ENCODE results near the gene PDE2A. TPM values are rescaled to one million over a fixed set of nuclear protein-coding genes. Genes with fewer than 3 reads are reported as not detected.

The PDE2A gene
- total and polyA plus RNA-seq, 11 donors: 16.8 to 53.7 (median 23.7) TPM

DNA sequence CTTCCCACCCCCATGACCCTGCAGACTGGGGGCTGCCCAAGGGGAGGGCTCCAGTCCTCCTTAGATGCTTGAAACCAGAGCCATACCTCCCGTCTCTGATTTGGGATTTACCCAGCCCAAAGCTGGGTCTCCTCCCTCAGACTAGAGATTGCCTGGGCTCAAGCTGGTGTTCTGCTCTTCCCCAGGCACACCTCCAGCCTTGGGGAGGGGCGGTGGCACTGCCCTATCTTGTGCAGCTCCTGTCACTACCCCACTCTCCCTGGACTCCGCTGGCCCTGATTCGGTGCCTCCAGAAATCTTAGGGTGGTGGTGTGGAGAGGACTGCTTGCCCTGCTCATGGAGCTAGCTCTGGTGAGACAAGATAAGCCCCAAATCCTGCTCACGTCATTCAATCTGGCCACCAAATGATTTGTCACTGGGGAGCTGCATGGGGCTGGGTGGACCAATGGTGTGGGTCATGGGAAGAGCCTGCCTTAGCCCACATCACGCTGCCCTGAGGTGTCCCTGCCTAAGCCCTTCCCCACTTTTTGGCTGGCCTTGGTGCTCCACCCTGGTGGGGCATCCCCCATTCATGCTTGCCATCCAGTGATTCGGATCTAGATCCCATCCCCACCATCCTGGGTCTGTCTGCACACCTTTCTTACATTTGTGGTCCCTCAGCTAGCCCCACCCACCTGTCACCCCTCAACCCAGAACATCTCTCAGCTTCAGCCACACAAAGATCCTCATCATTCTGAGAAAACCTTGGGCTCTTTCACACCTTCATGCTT lies 87.7 kb downstream of the PDE2A start:
- intact Hi-C loops (cut with DNase I): loop anchor here in 7 of 10 donors (2.0 to 5.0 kb wide), 5 partner anchors 56 to 186 kb away; no protein-coding TSS in a partner anchor
- no peak for TF ChIP-seq POLR2A (IDR thresholded peaks at IDR 0.05)
- TF ChIP-seq, protein P1, sequence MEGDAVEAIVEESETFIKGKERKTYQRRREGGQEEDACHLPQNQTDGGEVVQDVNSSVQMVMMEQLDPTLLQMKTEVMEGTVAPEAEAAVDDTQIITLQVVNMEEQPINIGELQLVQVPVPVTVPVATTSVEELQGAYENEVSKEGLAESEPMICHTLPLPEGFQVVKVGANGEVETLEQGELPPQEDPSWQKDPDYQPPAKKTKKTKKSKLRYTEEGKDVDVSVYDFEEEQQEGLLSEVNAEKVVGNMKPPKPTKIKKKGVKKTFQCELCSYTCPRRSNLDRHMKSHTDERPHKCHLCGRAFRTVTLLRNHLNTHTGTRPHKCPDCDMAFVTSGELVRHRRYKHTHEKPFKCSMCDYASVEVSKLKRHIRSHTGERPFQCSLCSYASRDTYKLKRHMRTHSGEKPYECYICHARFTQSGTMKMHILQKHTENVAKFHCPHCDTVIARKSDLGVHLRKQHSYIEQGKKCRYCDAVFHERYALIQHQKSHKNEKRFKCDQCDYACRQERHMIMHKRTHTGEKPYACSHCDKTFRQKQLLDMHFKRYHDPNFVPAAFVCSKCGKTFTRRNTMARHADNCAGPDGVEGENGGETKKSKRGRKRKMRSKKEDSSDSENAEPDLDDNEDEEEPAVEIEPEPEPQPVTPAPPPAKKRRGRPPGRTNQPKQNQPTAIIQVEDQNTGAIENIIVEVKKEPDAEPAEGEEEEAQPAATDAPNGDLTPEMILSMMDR (IDR thresholded peaks at IDR 0.05): no peak
- H3K36me3 ChIP-seq: peaks cover 0 to 29% (median 5%) of the 10 kb centered on the region in 9 donors

DNA sequence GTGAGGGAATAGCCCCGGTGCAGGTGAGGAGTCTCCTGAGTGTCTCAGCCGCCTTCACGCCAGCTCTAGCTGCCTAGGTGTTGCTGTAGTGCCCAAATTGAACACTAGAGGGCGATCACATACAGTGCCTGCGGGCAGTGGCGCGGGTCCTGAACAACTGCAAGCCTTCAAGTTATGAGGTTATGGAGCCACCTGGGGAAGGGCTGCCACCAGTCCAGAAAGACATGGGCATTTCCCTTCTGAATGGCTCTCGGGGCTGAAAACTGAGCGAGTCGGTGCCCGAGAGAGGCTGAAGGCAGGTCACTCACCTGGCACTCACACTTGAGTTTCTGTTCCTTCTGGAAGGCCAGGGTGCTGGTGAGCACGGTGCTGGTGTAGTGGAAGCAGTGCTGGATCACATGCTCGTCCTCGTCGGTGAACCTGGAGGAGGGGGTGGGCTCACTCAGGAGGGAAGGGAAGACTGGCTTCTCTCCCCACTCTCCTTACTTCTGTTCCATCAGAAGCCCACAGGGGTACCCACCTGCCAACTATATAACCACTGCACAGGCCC lies 88.4 kb downstream of the PDE2A start:
- 12 to 24% (median 14%) methylated on average over 12 to 15 of the region's 15 CpGs for WGBS, 4 donors
- H3K27ac ChIP-seq: no peak overlapping the region
- H3K4me1 ChIP-seq: peaks cover 0 to 34% (median 11%) of the 10 kb centered on the region in 12 donors
- ATAC-seq: peak; percentile 55 to 72 (median 66)
- H3K27me3 ChIP-seq: peaks cover 0 to 53% (median 29%) of the 10 kb centered on the region in 9 donors
- DNase-seq: peak; percentile 52 to 76 (median 59)
- intact Hi-C loops (cut with DNase I): loop anchor here in 9 of 10 donors (1.0 to 5.0 kb wide), 7 partner anchors 57 to 186 kb away; no protein-coding TSS in a partner anchor
- H3K4me3 ChIP-seq: no peak overlapping the region
- TF ChIP-seq POLR2A (IDR thresholded peaks at IDR 0.05): no peak
- TF ChIP-seq, protein P1 (IDR thresholded peaks at IDR 0.05): peak; percentile 90 to 96 (median 95)
- H3K36me3 ChIP-seq: peaks cover 0 to 35% (median 5%) of the 10 kb centered on the region in 9 donors
- no peaks in the 10 kb centered on the region for H3K9me3 ChIP-seq

More for the DNA sequence above, 87.7 kb downstream of the PDE2A start:
- peaks cover 0 to 34% (median 11%) of the 10 kb centered on the region in 12 donors for H3K4me1 ChIP-seq
- H3K9me3 ChIP-seq: no peaks in the 10 kb centered on the region
- ATAC-seq (no peak), DNase-seq (peak in 2 of 5 donors; percentile 10 to 37)
- no peak overlapping the region for H3K4me3 ChIP-seq
- H3K27me3 ChIP-seq: peaks cover 0 to 60% (median 29%) of the 10 kb centered on the region in 9 donors
- WGBS, 4 donors: 80 to 88% (median 84%) methylated on average over 7 of the region's 7 CpGs
- H3K27ac ChIP-seq: no peak overlapping the region

DNA sequence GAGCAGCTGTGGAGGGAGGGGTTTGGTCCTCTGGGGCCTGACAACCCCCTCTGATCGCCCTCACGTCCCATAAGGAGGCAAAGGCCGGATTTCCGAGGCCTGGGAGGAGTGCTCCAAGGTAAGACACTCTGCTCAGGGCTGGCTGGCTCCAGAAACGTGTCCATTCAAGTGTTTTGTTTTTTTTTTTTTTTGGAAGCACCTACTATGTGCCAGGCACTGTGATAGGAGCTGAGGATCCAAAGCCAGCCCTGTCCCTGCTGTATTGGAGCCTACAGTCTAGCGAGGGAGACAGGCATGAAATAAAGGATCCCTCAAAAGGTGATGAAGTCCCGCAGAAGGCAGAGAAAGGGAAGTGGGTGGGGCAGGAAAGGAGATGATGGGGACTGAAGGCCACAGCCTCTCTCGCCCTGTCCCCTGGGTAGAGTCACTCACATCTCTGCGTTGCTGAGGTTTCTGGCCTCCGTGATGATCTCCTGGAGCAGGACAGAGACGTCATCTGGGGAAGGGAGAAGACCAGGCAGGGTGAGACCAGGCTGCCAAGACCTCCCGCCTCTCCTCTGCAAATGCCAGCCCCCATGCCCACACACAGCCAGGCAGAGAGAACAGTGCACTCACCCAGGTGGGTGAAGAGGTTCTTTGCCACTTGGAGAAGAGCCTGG lies 89.2 kb downstream of the PDE2A start:
- peak in 1 of 5 donors; percentile 33 for DNase-seq
- TF ChIP-seq POLR2A (IDR thresholded peaks at IDR 0.05): no peak
- TF ChIP-seq, protein P1 (IDR thresholded peaks at IDR 0.05): no peak
- peak overlapping the region in 2 of 12 donors; percentile 12 to 45 for H3K4me3 ChIP-seq
- WGBS, 4 donors: 37 to 50% (median 46%) methylated on average over 12 of the region's 12 CpGs
- ATAC-seq: no peak
- peaks cover 0 to 37% (median 5%) of the 10 kb centered on the region in 9 donors for H3K36me3 ChIP-seq
- peaks cover 0 to 46% (median 21%) of the 10 kb centered on the region in 9 donors for H3K27me3 ChIP-seq
- intact Hi-C loops (cut with DNase I): loop anchor here in 8 of 10 donors (1.0 to 5.0 kb wide), 6 partner anchors 58 to 187 kb away; no protein-coding TSS in a partner anchor
- peak overlapping the region in 1 of 12 donors; percentile 52 for H3K27ac ChIP-seq
- H3K4me1 ChIP-seq: peaks cover 0 to 28% (median 6%) of the 10 kb centered on the region in 12 donors
- no peaks in the 10 kb centered on the region for H3K9me3 ChIP-seq

All from heart left ventricle (tissue), 16 donors.